HG02981 (cell line): ENCODE measurements around the gene MYCBP.

Source experiments
- ATAC-seq: cut with Tn5 transposase; IDR thresholded peaks from one replicate; pipeline ENCODE4 v1.9.1; 2021; ENCODE audit warnings: mild to moderate bottlenecking, moderate library complexity; ENCODE audit not compliant: unreplicated experiment

MYCBP gene

GRCh38 chr1:38826886-38827285 lies 46.3 kb downstream of the MYCBP start:
- no peak for ATAC-seq

GRCh38 chr1:38826262-38826661 lies 46.9 kb downstream of the MYCBP start:
- no peak for ATAC-seq

- ATAC-seq: no peak
Observed at GRCh38 chr1:38820860-38821259, 52.3 kb downstream of the MYCBP start.

- ATAC-seq: no peak
Observed at GRCh38 chr1:38819516-38819915, 53.6 kb downstream of the MYCBP start.

- ATAC-seq: no peak
Observed at GRCh38 chr1:38819040-38819439, 54.1 kb downstream of the MYCBP start.

GRCh38 chr1:38818175-38818976 lies 54.8 kb downstream of the MYCBP start:
- ATAC-seq: no peak

GRCh38 chr1:38817267-38818174 lies 55.6 kb downstream of the MYCBP start:
- ATAC-seq: no peak

- no peak for ATAC-seq
Observed at GRCh38 chr1:38815903-38816627, 57.1 kb downstream of the MYCBP start.

- no peak for ATAC-seq
Observed at GRCh38 chr1:38814984-38815464, 58.1 kb downstream of the MYCBP start.

GRCh38 chr1:38814444-38814983 lies 58.6 kb downstream of the MYCBP start:
- ATAC-seq: no peak

GRCh38 chr1:38812981-38813380 lies 60.2 kb downstream of the MYCBP start:
- ATAC-seq: no peak
